ENCODE measurements around the gene SHLD2.
"Not testable (repeated sequence)": the region's sequence is repeated elsewhere in the genome, so short reads cannot be mapped to it uniquely, and the experiment has no call there.

The SHLD2 gene

DNA sequence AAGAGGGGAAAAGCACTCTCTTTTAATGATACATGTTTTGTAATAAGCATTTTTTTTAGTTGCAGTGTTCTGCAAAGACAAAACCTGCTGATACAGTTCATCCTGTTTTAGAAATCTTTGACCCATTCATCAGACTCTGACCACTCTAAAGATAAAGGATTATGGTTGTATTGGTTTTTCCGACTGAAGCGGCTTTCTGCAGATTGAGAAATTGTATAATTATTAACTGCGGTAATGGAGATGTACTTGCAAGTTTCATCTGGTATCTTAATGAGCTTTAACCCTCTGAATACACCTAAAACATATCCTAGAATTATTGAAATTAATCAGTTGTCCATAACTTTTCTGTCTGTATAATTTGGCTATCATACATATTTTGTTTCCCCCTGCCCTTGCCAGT is 50.6 kb downstream of the SHLD2 start:
- DNase-seq = not testable (repeated sequence)

DNA sequence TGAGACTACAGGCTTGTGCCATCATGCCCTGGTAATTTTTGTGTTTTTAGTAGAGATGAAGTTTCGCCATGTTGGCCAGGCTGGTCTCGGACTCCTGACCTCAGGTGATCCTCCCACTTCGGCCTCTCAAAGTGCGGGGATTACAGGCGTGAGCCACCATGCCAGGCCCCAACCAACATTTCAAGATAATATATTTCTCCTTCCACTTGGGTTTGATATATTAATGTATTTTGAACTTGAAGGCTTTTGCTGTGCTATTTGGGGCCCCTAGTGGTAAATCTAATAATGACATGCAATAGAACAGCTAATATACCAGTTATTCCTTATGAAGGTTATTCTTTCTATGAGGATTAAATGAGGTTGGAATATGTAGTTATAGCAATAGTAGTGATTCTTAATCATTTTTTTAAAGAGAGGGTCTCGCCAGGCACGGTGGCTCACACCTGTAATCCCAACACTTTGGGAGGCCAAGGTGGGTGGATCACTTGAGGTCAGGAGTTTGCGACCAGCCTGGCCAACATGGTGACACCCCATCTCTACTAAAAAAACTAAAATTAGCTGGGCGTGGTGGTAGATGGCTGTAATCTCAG is 54.1 kb downstream of the SHLD2 start:
- DNase-seq = not testable (repeated sequence)

DNA sequence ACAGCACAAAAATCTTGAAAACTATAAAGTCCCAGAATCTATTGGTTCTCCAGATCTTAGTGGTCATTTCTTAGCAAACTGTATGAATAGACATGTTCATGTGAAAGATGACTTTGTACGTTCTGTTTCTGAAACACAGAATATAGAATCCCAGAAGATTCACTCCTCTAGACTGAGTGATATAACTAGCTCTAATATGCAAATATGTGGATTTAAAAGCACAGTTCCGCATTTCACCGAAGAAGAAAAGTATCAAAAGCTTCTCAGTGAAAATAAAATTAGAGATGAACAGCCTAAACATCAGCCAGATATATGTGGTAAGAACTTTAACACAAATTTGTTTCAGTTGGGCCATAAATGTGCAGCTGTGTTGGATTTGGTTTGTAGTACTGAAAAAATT is 56.5 kb downstream of the SHLD2 start:
- DNase-seq = not testable (repeated sequence)

DNA sequence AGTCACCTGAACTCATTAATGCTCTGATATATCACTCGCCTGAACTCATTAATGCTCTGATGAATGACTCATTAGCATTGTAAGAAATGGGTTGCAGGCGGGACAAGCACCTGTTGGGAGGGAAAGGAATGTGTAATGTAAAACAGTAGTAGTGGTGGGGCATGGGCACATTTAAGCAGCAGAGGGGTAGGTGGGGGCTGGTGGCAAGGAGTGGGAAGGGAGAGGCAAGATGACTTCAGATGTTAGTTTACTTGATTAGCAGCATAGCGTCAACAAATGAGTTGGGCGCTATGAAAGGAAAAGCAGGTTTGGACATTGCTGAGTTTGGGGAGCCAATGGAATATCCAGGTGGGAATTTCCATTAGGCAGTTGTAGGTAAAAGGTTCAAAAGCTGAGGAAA is 61.8 kb downstream of the SHLD2 start:
- not testable (repeated sequence) for DNase-seq

DNA sequence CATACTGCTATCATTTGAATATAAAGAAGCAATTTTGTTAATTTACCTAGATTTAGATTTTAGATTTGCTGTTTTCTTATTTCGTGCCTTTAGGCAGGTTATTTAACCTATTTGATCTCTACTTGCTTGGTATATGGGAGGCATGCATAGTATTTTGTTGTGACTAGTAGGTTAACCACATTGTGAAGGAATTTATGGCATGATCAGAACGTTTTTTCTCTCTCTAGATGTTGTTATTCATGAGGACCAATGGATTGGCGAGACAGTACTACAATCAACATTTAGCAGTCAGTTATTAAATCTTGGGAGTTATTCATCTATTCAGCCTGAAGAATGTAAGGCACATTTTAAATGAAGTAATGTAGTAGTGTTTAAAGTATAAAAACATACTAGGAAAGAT is 62.8 kb downstream of the SHLD2 start:
- DNase-seq = not testable (repeated sequence)

DNA sequence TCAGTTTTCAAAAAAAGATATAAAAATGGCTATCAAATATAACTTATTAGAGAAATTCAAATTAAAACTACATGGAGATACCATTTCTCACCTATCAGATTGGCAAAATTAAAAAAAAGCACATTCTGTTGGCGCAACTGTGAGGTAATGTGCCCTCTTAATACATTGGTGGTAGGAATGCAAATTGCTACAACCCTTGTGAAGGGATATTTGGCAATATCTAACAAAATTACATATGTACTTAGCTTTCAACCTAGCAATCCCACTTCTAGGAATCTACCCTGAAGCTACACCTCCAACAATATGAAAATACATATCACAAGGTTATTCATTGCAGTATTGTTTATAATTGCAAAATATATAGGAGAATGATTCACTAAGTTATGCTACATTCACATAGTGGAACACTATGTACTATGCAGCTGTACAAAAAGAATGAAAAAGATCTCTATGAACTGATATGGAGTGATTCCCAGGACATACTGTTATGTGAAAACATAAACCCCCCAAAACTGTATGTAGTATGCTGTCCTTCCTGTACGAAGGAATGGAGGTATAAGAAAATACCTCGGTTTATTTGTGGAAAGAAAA is 67.8 kb downstream of the SHLD2 start:
- not testable (repeated sequence) for DNase-seq

DNA sequence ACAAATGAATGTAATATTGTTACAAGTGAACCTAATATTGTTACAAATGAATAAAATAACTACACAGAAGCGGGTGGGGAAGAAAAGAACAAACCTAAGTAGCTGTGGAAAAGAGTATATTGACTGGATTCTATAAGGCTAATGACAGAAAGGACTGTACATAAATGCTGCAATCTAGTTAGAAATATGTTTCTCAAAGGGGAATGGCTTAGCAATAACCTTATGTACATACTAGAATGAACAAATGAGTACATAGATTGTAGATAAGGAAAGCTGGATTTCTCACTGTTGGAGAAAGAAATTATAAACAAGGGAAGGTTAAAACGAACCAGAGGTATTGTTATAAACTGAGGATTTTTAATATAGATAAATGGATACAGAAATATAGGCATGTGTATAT is 68.4 kb downstream of the SHLD2 start:
- DNase-seq = not testable (repeated sequence)

DNA sequence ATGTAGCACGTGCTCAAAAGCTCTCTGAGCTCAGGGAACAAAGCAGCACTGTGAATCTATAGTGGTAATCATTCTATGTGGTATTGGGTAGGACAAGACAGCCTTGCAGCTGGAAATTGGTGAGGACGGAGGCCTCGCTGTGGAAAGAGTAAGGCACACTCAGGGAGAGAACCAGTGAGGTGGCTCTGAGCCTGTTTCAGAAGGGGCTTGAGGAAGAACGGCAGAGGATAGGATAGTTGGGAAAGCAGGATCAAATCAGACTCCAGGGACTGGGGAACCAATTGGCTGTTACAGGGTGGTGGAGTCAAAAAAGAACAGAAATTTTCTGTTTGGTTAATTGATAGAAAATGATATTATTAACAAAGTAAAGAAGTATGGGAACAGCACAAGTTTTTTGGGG is 74.9 kb downstream of the SHLD2 start:
- DNase-seq = not testable (repeated sequence)

DNA sequence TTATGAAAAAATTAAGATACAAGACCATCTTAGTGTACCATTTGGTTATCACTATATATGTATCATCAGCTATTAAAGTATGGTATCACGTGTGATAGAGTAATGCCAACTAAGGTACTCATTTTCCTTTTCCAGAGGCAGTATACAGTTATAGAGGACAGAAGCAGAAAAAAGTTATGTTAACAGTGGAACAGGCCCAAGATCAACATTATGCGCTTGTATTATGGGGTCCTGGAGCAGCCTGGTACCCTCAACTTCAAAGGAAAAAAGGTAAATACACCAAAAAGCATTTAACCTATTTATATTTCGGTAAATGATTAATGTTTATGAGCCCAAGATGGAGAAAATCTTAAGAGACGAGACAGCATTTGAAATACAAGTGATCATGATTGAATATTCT is 75.7 kb downstream of the SHLD2 start:
- DNase-seq = not testable (repeated sequence)

DNA sequence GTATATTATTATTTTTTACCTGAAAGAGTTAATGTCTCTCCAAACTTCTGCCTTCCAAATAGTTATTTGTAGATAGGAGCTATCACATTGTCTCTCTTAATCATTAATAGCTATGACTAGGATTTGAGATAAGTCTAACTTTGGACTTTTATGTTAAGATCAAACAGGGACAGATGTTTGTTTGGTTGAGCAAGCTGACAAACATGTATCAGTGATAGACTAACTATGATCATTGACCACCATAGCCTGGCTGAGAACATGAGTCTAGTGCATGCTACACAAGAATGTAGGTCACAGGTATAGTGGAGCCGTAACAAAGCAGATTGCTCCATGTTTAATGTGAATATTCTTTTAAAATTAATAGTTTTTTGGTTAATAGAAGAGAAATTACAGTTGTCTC is 76.7 kb downstream of the SHLD2 start:
- not testable (repeated sequence) for DNase-seq

DNA sequence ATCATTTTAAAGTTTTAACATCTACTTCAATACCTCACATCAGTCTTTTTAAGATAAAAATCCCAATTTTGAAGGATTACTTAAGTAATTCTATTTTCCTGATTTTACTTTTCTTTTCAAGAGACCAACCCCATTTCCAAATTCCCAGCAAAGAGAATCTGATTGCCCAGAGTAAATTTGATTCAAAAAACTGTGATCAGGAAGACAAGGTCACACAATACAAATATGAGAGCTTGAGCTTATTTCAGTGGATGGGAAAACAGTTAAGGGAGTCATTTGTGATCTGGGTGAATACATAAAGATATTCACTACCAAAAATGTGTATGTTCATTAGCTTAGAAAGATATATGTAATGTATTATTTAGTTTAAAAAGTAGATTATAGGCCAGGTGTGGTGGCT is 77.2 kb downstream of the SHLD2 start:
- DNase-seq = not testable (repeated sequence)

DNA sequence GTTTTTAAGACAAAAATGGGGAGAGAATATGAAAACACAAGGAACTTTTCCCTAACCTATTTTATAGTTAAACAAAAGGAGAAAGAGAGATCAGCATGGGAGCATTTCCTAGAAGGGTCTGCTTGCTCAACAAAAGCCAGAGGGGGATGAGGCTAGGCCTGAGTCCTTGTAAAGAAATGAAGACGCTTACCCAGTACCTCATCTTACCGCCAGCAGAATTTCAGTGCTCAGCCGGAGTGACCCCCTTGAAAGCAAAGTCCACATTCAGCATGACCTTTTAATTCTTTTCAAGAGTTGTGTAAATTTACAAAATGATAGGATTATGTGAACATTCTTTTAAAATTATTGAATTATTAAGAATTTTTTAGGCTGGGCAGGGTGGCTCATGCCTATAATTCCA is 82.6 kb downstream of the SHLD2 start:
- not testable (repeated sequence) for DNase-seq

DNA sequence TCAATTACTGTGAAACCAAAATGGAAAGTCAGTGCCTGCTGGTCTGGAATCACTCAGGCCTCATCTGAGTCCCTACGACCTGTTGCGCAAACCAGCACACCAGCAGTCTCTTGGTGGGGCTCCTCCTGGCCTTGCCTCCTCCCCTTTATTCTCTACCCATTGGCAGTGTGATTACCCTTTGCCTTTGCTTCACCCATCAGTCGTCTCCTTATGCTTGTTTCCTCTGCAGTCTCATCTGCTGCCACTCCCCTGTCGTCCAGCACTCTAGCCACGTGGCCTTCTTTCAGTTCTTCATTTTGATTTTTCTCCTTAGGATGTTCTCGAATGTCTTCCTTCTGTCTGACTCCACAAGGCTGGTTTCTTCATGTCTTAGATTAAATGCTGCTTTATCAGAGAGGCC is 89.4 kb downstream of the SHLD2 start:
- not testable (repeated sequence) for DNase-seq

DNA sequence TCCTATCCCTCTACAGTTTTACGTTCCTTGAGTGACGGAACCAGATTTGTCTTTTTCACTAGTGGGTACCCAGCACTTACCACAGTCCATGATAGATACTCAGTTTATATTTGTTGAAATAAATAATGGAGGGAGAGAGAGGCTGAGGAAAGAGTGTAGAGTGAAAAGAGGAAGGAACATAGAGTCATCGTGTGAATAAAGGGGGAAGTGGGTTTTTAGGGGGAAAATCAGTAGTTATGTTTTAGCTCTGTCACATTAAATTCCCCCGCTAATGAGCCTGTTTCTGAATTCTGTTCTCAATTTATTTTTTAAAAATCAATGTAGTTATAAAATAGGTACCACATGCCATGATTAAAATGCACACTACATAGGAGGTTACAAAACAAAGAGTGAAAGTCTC is 91.0 kb downstream of the SHLD2 start:
- not testable (repeated sequence) for DNase-seq

DNA sequence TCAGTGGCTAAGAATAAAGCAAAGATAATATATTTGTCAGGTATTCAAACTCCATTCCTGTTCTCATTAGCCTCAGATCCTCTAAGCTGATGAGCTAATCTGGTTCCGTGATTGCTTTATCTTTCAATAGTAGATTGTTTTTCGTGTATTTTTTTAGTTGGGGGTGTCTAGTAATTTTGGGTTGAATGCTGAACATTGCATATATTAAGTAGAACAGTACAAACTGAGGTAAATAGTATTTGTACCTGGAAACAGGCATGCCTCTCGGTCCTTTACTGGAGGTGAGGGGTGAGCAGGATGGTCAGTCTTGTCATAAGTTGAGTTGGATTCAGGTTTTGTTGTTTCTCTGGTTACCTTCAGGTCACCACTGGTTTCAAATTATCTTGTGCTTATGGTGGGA is 92.6 kb downstream of the SHLD2 start:
- DNase-seq = not testable (repeated sequence)

DNA sequence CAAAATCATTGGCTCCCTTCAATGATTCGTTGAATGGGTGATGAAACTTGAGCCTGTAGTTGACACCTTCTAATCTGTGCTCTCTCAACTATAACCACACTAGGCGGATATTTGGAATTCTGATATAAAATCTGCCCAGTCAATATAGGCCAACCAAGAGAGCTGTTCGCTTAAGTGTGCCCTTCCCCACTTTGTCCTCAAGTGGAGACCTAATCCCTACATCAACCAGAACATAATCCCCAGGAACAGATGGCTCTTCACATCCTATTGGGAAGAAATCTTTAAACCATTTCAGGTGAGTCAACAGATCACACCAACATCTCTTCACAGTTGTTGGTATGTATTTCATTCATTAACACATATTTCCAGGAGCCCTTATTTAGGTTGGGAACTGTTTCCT is 96.8 kb downstream of the SHLD2 start:
- DNase-seq = not testable (repeated sequence)

DNA sequence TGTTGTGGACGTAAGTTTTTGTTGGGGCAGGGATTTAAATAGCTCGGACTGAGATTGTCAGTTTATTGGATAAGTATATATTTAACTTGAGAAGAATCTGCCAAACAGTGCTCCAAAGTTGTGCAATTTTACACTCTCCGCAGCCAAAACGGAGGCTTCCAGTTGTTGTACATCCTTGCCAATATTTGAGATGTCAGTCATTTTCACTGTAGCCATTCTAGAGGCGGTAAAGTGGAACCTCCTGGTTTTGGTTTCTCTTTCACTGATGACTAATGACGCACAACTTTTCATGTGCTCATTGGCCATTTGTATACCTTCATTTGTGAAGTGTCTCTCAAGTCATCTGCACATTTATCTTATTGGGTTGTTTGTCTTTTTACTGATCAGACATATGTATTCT is 105.9 kb downstream of the SHLD2 start:
- DNase-seq = not testable (repeated sequence)

DNA sequence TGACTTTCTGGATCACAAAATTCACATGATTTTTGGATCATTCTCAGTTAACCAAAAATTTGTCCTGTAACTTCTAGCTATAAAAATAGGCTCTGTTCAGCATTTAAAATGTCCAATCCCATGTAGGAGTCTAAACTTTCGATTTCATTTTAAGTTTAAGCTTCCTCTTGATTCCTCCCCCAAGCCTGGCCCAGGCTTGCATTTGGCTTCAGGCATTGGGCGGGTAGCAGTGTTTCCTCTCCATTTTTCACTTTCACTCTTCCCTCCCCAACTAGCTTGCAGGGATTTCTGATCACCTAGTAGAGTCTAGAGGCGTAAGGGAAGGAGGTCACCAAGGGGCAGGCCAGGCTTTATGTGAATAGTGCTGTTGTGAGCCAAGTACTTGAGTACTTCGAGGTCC is 109.8 kb downstream of the SHLD2 start:
- DNase-seq = not testable (repeated sequence)

DNA sequence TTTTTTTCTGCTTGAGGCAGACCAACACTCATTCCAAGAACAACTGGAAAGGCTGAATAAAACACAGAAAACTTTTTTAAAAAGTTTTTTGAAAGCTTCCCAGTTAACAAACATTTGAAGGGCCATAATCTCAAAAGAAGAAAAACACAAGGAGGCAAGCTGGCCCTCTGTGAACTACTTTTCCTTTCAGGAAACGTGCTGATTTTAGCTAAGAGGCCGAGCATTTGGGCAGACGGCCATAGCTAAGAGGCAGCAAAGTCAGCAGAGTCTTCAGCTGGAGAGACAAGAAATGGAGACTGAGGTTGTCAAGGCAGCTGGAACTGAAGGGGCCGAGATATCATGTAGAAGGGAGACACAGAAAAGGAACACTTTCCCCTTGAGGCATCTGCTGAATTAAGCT is 111.9 kb downstream of the SHLD2 start:
- not testable (repeated sequence) for DNase-seq

DNA sequence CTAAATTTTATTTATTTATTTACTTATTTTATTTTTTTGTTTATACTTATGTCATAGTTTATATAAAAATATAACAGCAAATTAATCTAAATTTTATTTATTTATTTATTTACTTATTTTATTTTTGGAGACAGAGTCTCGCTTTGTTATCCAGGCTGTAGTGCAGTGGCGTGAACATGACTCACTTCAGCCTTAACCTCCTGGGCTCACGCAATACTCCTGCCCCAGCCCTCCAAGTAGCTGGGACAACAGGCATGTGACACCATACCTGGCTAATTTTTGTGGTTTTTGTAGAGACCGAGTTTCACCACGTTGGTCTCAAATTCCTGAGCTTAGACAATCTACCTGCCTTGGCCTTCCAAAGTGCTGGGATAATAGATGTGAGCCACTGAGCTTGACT is 115.3 kb downstream of the SHLD2 start:
- DNase-seq = not testable (repeated sequence)

DNA sequence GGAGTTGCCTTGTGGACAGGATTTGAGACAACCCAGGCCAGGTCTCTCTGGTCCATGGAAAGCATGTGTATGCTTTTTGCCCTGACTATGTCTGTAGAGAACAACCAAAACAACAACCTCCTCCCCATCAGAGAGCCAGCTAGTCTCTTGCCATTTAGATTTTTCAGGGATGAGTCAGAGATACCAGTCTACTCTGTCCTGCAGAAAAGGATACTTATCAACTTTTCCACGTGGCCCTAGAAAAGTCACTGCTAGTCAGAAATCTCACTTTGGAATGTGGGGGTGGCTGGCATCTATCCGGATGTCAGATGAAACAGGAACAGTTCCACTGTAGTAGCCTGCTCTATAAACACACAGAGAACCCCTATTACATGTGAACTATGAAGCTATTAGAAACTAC is 116.8 kb downstream of the SHLD2 start:
- DNase-seq = not testable (repeated sequence)

DNA sequence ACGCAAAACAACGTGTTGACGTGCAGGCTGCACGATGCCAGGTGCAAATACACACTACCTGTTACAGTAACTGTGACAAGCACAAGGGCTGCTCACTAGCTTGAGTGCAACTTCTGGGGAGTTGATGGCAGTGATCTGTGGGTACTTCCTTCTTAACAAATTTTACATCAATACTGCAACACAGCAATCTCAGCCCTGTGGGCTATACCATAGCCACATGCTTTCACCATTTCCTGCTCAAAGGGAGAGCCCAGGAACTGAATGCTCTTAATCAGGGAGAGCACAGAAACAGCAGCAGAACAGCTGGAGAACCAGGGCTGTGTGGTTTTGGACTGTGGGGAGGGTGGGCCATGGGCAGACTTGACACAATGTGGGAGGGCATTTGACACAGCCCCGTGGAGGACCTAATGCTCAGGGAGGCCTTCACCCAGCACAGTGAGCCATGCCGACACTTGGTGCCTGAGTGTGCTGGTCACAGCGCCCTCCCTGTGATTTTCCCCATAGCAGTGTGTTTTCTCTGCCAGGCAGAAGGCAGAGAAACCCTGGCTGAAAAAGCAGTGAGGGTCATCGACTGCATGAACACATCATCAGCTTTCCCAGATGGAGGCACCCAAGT is 118.3 kb downstream of the SHLD2 start:
- not testable (repeated sequence) for DNase-seq

DNA sequence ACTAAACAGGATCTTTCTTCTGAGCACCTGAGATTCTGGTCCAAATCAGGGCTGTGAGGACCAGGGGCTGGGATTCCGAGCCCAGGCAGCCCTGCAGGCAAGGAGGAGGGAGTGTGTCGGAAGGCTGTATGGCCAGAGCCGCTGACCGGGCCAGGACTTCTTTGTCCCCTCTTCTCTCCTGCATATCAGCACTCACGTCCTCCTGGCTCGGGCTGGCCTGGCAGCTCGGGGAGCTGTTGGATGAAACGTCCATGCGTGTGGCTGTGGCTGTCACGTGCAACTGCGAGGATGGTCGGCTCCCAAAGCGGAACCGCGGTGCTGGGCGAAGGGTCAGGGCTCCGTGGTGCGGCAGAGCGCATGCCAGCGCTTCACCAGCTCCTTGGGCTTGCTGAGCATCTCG is 118.8 kb downstream of the SHLD2 start:
- not testable (repeated sequence) for DNase-seq

DNA sequence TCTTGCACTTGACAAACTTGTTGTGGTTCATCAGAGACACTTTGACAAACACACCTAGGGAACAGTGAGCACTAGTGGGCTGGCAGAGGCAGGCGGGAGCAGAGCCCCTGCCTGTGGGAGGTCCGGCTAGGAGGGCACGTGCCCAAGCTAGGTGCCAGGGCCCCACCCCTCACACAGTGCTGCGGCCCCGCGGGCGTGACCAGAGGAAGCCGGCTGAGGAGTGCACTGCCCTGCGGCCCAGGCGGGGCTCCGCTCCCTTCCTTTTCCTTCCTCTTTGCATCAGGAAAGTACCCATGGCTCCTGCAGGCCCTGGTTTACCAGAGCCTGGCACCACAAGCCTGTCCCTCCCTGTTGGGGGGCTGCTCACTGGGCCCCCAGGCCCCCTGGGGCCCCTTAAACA is 121.1 kb downstream of the SHLD2 start:
- not testable (repeated sequence) for DNase-seq
